Neural progenitor cell (in vitro differentiated cells): ENCODE measurements around the gene HSPA1B. TPM values are rescaled to one million over a fixed set of nuclear protein-coding genes. Genes with fewer than 3 reads are reported as not detected.
A peak's percentile ranks its signal among the peaks of the same experiment; 100 is the strongest.
"Not testable (repeated sequence)": the region's sequence is repeated elsewhere in the genome, so short reads cannot be mapped to it uniquely, and the experiment has no call there.

Source experiments
- DNase-seq: peaks from one replicate; pipeline ENCODE4 v3.0.0-alpha.2; 2016; ENCODE audit warnings: low spot score
- H2AFZ ChIP-seq: fragments of 200-600 bp; sonication (generic); replicated peaks from 2 replicates; pipeline ENCODE4 v1.6.1; 2016; ENCODE audit warnings: antibody characterized with exemption
- H3F3A ChIP-seq: fragments of 200-600 bp; sonication (generic); 2 replicates; pipeline ENCODE4 v1.6.1; 2016; ENCODE audit warnings: antibody characterized with exemption, low read depth
- H3K27ac ChIP-seq: fragments of 200-600 bp; sonication (generic); 2 replicates; pipeline ENCODE4 v1.5.1; 2016; ENCODE audit warnings: mild to moderate bottlenecking
- H3K27me3 ChIP-seq: fragments of 200-600 bp; sonication (generic); 2 replicates; pipeline ENCODE4 v1.6.1; 2016; ENCODE audit warnings: mild to moderate bottlenecking, moderate library complexity
- H3K36me3 ChIP-seq: fragments of 200-600 bp; sonication (generic); 2 replicates; pipeline ENCODE4 v1.5.1; 2016
- H3K4me1 ChIP-seq: fragments of 200-600 bp; sonication (generic); 2 replicates; pipeline ENCODE4 v1.6.1; 2016; ENCODE audit warnings: mixed run types
- H3K4me2 ChIP-seq: fragments of 200-600 bp; sonication (generic); 2 replicates; pipeline ENCODE4 v1.6.1; 2016
- H3K4me3 ChIP-seq: fragments of 200-600 bp; sonication (generic); 2 replicates; pipeline ENCODE4 v1.5.1; 2016
- H3K79me2 ChIP-seq: fragments of 200-600 bp; sonication (generic); 2 replicates; pipeline ENCODE4 v1.6.1; 2016; ENCODE audit warnings: low read depth
- H3K9ac ChIP-seq: fragments of 200-600 bp; sonication (generic); 2 replicates; pipeline ENCODE4 v1.6.1; 2016
- H3K9me3 ChIP-seq: fragments of 200-600 bp; sonication (generic); 2 replicates; pipeline ENCODE4 v1.5.1; 2016; ENCODE audit warnings: low read depth
- H4K20me1 ChIP-seq: fragments of 200-600 bp; sonication (generic); 2 replicates; pipeline ENCODE4 v1.6.1; 2016; ENCODE audit warnings: low read depth
- H3K27ac Mint-ChIP-seq: 3 replicates; pipeline ENCODE4 v1.8.0; 2021; ENCODE audit warnings: mixed read lengths
- H3K27me3 Mint-ChIP-seq: 2 replicates; pipeline ENCODE4 v1.8.0; 2022; ENCODE audit warnings: low read depth, mild to moderate bottlenecking, inconsistent platforms, moderate library complexity, mixed read lengths; ENCODE audit not compliant: insufficient read depth
- H3K36me3 Mint-ChIP-seq: 3 replicates; pipeline ENCODE4 v1.8.0; 2021; ENCODE audit warnings: mixed read lengths
- H3K4me1 Mint-ChIP-seq: 3 replicates; pipeline ENCODE4 v1.8.0; 2021; ENCODE audit warnings: mixed read lengths
- H3K4me3 Mint-ChIP-seq: 3 replicates; pipeline ENCODE4 v1.8.0; 2021; ENCODE audit warnings: mild to moderate bottlenecking, moderate library complexity, mixed read lengths
- H3K9me3 Mint-ChIP-seq: 3 replicates; pipeline ENCODE4 v1.8.0; 2020; ENCODE audit warnings: mixed read lengths
- CTCF ChIP-seq: fragments of 200-600 bp; sonication (generic); IDR thresholded peaks from 2 replicates; pipeline ENCODE4 v1.5.1; 2017; ENCODE audit warnings: antibody characterized with exemption, mild to moderate bottlenecking
- EZH2 ChIP-seq: fragments of 200-600 bp; sonication (generic); IDR thresholded peaks from 2 replicates; pipeline ENCODE4 v1.6.1; 2017; ENCODE audit warnings: antibody characterized with exemption, mild to moderate bottlenecking, moderate library complexity
- EZH2phosphoT487 ChIP-seq: fragments of 200-600 bp; sonication (generic); IDR thresholded peaks from 2 replicates; pipeline ENCODE4 v1.6.1; 2017; ENCODE audit warnings: antibody characterized with exemption
- total RNA-seq: library from RNA; depleted of rRNA; stranded (reverse); fragments of >200 nt; gene quantifications from 2 replicates; pipeline ENCODE4 v1.2.3, GENCODE V29; 2015; ENCODE audit warnings: low replicate concordance

Gene HSPA1B
- total RNA-seq, 1 donor from 2014 or later, result 35.3 TPM

GRCh38 chr6:31837369-31838113 lies 10.0 kb downstream of the HSPA1B start:
- no peak for TF ChIP-seq CTCF
- TF ChIP-seq EZH2phosphoT487, result no peak
- TF ChIP-seq EZH2, result no peak
- Mint-ChIP-seq H3K4me3 (peak overlapping the region; percentile 99), H3K4me1 (peaks cover 38% of the 10 kb centered on the region), H3K36me3 (peaks cover 38% of the 10 kb centered on the region), H3K27me3 (peaks cover 18% of the 10 kb centered on the region), H3K9me3 (no peaks in the 10 kb centered on the region), H3K27ac (peak overlapping the region; percentile 62)
- Histone ChIP-seq H3K4me3 (peak overlapping the region; percentile 89), H4K20me1 (peaks cover 46% of the 10 kb centered on the region), H3K27ac (peak overlapping the region; percentile 3), H3K9ac (no peak overlapping the region), H3K9me3 (no peaks in the 10 kb centered on the region), H3K27me3 (no peaks in the 10 kb centered on the region), H3K4me1 (peaks cover 26% of the 10 kb centered on the region), H2AFZ (no peak overlapping the region), H3K4me2 (peak overlapping the region; percentile 92), H3K36me3 (peaks cover 27% of the 10 kb centered on the region), H3K79me2 (peaks cover 47% of the 10 kb centered on the region), H3F3A (peaks cover 82% of the 10 kb centered on the region)
- no peak for DNase-seq

- H3K4me2 ChIP-seq, result peak overlapping the region; percentile 92
- not testable (repeated sequence) for H2AFZ ChIP-seq, H3K27ac Mint-ChIP-seq, H3K4me3 Mint-ChIP-seq, H3K9me3 Mint-ChIP-seq, H3K27ac ChIP-seq, H3K9ac ChIP-seq, DNase-seq, H3K9me3 ChIP-seq, H3K27me3 ChIP-seq
- peaks cover 27% of the 10 kb centered on the region for H3K36me3 ChIP-seq
- H3K79me2 ChIP-seq, result peaks cover 47% of the 10 kb centered on the region
- Mint-ChIP-seq H3K36me3 (peaks cover 38% of the 10 kb centered on the region), H3K27me3 (peaks cover 18% of the 10 kb centered on the region), H3K4me1 (peaks cover 38% of the 10 kb centered on the region)
- peak overlapping the region; percentile 89 for H3K4me3 ChIP-seq
- peaks cover 26% of the 10 kb centered on the region for H3K4me1 ChIP-seq
- H3F3A ChIP-seq, result peaks cover 88% of the 10 kb centered on the region
- H4K20me1 ChIP-seq, result peaks cover 46% of the 10 kb centered on the region
These were observed 10.6 kb downstream of the HSPA1B start for GRCh38 chr6:31838114-31838553.

- H3K36me3 ChIP-seq, result peaks cover 27% of the 10 kb centered on the region
- Mint-ChIP-seq H3K9me3 (no peaks in the 10 kb centered on the region), H3K4me3 (peak overlapping the region; percentile 42), H3K27ac (no peak overlapping the region), H3K27me3 (peaks cover 18% of the 10 kb centered on the region), H3K4me1 (peaks cover 38% of the 10 kb centered on the region), H3K36me3 (peaks cover 38% of the 10 kb centered on the region)
- H3F3A ChIP-seq, result peaks cover 89% of the 10 kb centered on the region
- TF ChIP-seq EZH2phosphoT487 (no peak), EZH2 (no peak)
- H3K27ac ChIP-seq, result no peak overlapping the region
- H3K4me1 ChIP-seq, result peaks cover 26% of the 10 kb centered on the region
- no peak for DNase-seq
- peaks cover 46% of the 10 kb centered on the region for H4K20me1 ChIP-seq
- H3K27me3 ChIP-seq, result no peaks in the 10 kb centered on the region
- no peak overlapping the region for H3K4me2 ChIP-seq
- no peak overlapping the region for H3K4me3 ChIP-seq
- peaks cover 47% of the 10 kb centered on the region for H3K79me2 ChIP-seq
- no peaks in the 10 kb centered on the region for H3K9me3 ChIP-seq
- no peak overlapping the region for H3K9ac ChIP-seq
- H2AFZ ChIP-seq, result no peak overlapping the region
These were observed 11.4 kb downstream of the HSPA1B start for GRCh38 chr6:31838968-31839367.

GRCh38 chr6:31839779-31840126 lies 12.2 kb downstream of the HSPA1B start:
- not testable (repeated sequence) for H3K27ac ChIP-seq, H3K27me3 ChIP-seq, H3K4me3 ChIP-seq, H3K9ac ChIP-seq, H3K4me3 Mint-ChIP-seq, H3K9me3 ChIP-seq, DNase-seq, H3K27ac Mint-ChIP-seq, H2AFZ ChIP-seq, H3K9me3 Mint-ChIP-seq, H3K4me2 ChIP-seq
- Histone ChIP-seq H3K4me1 (peaks cover 26% of the 10 kb centered on the region), H3F3A (peaks cover 82% of the 10 kb centered on the region), H3K36me3 (peaks cover 27% of the 10 kb centered on the region), H3K79me2 (peaks cover 46% of the 10 kb centered on the region), H4K20me1 (peaks cover 46% of the 10 kb centered on the region)
- Mint-ChIP-seq H3K4me1 (peaks cover 31% of the 10 kb centered on the region), H3K27me3 (peaks cover 19% of the 10 kb centered on the region), H3K36me3 (peaks cover 39% of the 10 kb centered on the region)
